SK-N-SH (cell line): ENCODE data around the gene CLIC6. TPM values are rescaled to one million over a fixed set of nuclear protein-coding genes. Genes with fewer than 3 reads are reported as not detected.

ENCODE experiments used
- CTCF ChIA-PET: fragments of 300-600, 350-600 bp; formaldehyde crosslinking; extraction: SDS; loops from one replicate; lab custom pipeline; 2021; lab: Yijun Ruan, JAX
- POLR2A ChIA-PET: fragments of 350-600 bp; sonication (Branson Sonifier 250); formaldehyde crosslinking; extraction: SDS; loops from one replicate; lab custom pipeline; 2020; ENCODE audit warnings: antibody characterized with exemption, inconsistent platforms; lab: Yijun Ruan, JAX
- DNase-seq: peaks from one replicate; pipeline ENCODE4 v3.0.0; 2012
- H2AFZ ChIP-seq: fragments of 200-600 bp; sonication (generic); 2 replicates; pipeline ENCODE4 v1.8.1; 2016; ENCODE audit warnings: antibody characterized with exemption, mild to moderate bottlenecking, low read depth
- H3F3A ChIP-seq: fragments of 200-600 bp; sonication (generic); replicated peaks from 2 replicates; pipeline ENCODE3; 2016; ENCODE audit warnings: antibody characterized with exemption, mild to moderate bottlenecking; ENCODE audit not compliant: insufficient read depth
- H3K27ac ChIP-seq, 2 experiments: fragments of 200-500 bp in 1 of 2; fragments of 200-600 bp in 1 of 2; sonication (Bioruptor generic) in 1 of 2; sonication (generic), shearing (Covaris generic) in 1 of 2; 2 replicates each; pipeline versions ENCODE4 v1.5.1 to v1.6.1; 2014 to 2016; ENCODE audit warnings: low read depth in 2 of 2, inconsistent platforms in 1 of 2, low read length in 1 of 2, mild to moderate bottlenecking in 1 of 2, mixed read lengths in 1 of 2
- H3K27me3 ChIP-seq: fragments of 200-600 bp; sonication (generic), shearing (Covaris generic); 2 replicates; pipeline ENCODE4 v1.6.1; 2016; ENCODE audit warnings: mixed run types; ENCODE audit not compliant: insufficient read depth
- H3K36me3 ChIP-seq, 2 experiments: fragments of 200-500 bp in 1 of 2; fragments of 200-600 bp in 1 of 2; sonication (Bioruptor generic) in 1 of 2; sonication (generic) in 1 of 2; replicated peaks in 1 of 2; 2 replicates each; pipeline versions ENCODE3 to v1.5.1; 2014 to 2016; ENCODE audit warnings: low read length in 1 of 2, mild to moderate bottlenecking in 1 of 2; ENCODE audit not compliant: insufficient read depth in 2 of 2, control insufficient read depth in 1 of 2
- H3K4me1 ChIP-seq, 2 experiments: fragments of 200-500 bp in 1 of 2; fragments of 200-600 bp in 1 of 2; sonication (Bioruptor generic) in 1 of 2; sonication (generic), shearing (Covaris generic) in 1 of 2; 2 replicates each; pipeline versions ENCODE4 v1.5.1 to v1.6.1; 2014 to 2016; ENCODE audit warnings: low read depth in 1 of 2, low read length in 1 of 2, mixed run types in 1 of 2; ENCODE audit not compliant: insufficient read depth in 2 of 2, control insufficient read depth in 1 of 2
- H3K4me2 ChIP-seq: fragments of 200-600 bp; sonication (generic), shearing (Covaris generic); 2 replicates; pipeline ENCODE4 v1.6.1; 2017; ENCODE audit warnings: mixed run types
- H3K4me3 ChIP-seq, 2 experiments: fragments of 200-500 bp in 1 of 2; fragments of 200-600 bp in 1 of 2; sonication (Bioruptor generic) in 1 of 2; sonication (generic), shearing (Covaris generic) in 1 of 2; 2 replicates each; pipeline versions ENCODE4 v1.5.1 to v1.8.1; 2014 to 2016; ENCODE audit warnings: low read depth in 2 of 2, inconsistent platforms in 1 of 2, low read length in 1 of 2, mild to moderate bottlenecking in 1 of 2, mixed read lengths in 1 of 2, moderate library complexity in 1 of 2
- H3K79me2 ChIP-seq: fragments of 200-600 bp; sonication (generic); 2 replicates; pipeline ENCODE4 v1.8.1; 2017; ENCODE audit warnings: mild to moderate bottlenecking; ENCODE audit not compliant: insufficient read depth
- H3K9ac ChIP-seq: fragments of 200-600 bp; sonication (generic); 2 replicates; pipeline ENCODE4 v1.6.1; 2017; ENCODE audit warnings: mixed run types
- H3K9me2 ChIP-seq: fragments of 200-600 bp; sonication (generic); 2 replicates; pipeline ENCODE4 v1.6.1; 2017; ENCODE audit warnings: mixed run types
- H3K9me3 ChIP-seq: fragments of 200-600 bp; sonication (generic); 2 replicates; pipeline ENCODE4 v1.6.1; 2017; ENCODE audit warnings: mixed run types, mild to moderate bottlenecking, moderate library complexity
- H4K20me1 ChIP-seq: fragments of 200-600 bp; sonication (generic); 2 replicates; pipeline ENCODE4 v1.6.1; 2017; ENCODE audit warnings: mild to moderate bottlenecking, mixed run types; ENCODE audit not compliant: insufficient read depth
- CHD2 ChIP-seq: fragments of 150-350 bp; IDR thresholded peaks from 2 replicates; pipeline ENCODE4 v1.6.1; 2018; ENCODE audit warnings: low read length; ENCODE audit not compliant: partially characterized antibody
- ELF1 ChIP-seq: IDR thresholded peaks from 2 replicates; pipeline ENCODE4 v1.4.0; 2012
- EP300 ChIP-seq, 2 experiments: IDR thresholded peaks; 2 replicates each; pipeline versions ENCODE4 v1.4.0 to v1.6.1; 2012; ENCODE audit warnings: borderline replicate concordance in 1 of 2, low read depth in 1 of 2, low read length in 1 of 2
- FOSL2 ChIP-seq: IDR thresholded peaks from 2 replicates; pipeline ENCODE4 v1.4.0; 2012; ENCODE audit warnings: low read depth, mild to moderate bottlenecking, moderate library complexity, borderline replicate concordance
- FOXM1 ChIP-seq: IDR thresholded peaks from 2 replicates; pipeline ENCODE4 v1.4.0; 2012; ENCODE audit warnings: low read depth, mild to moderate bottlenecking
- GABPA ChIP-seq: IDR thresholded peaks from 2 replicates; pipeline ENCODE4 v1.4.0; 2012; ENCODE audit warnings: low read depth, mild to moderate bottlenecking
- MEF2A ChIP-seq: IDR thresholded peaks from 2 replicates; pipeline ENCODE4 v1.4.0; 2012; ENCODE audit warnings: low read depth, borderline replicate concordance
- MXI1 ChIP-seq: IDR thresholded peaks from 2 replicates; pipeline ENCODE4 v1.6.1; 2012; ENCODE audit warnings: mild to moderate bottlenecking, low read depth, low read length, improper control_type of control experiment
- NFIC ChIP-seq: IDR thresholded peaks from 2 replicates; pipeline ENCODE4 v1.4.0; 2012; ENCODE audit warnings: borderline replicate concordance
- POLR2AphosphoS5 ChIP-seq: IDR thresholded peaks from 2 replicates; pipeline ENCODE4 v1.6.1; 2012; ENCODE audit warnings: low read depth, low read length
- RAD21 ChIP-seq: IDR thresholded peaks from 2 replicates; pipeline ENCODE4 v1.6.1; 2012; ENCODE audit warnings: mild to moderate bottlenecking, low read length
- RCOR1 ChIP-seq: fragments of 150-350 bp; IDR thresholded peaks from 2 replicates; pipeline ENCODE4 v1.6.1; 2017; ENCODE audit warnings: antibody characterized with exemption, low read length
- RFX5 ChIP-seq: IDR thresholded peaks from 2 replicates; pipeline ENCODE4 v1.6.1; 2012; ENCODE audit warnings: mild to moderate bottlenecking, improper control_type of control experiment, low read length
- RXRA ChIP-seq: IDR thresholded peaks from 2 replicates; pipeline ENCODE4 v1.4.0; 2012; ENCODE audit warnings: low read depth, mild to moderate bottlenecking, borderline replicate concordance
- TEAD4 ChIP-seq: IDR thresholded peaks from 2 replicates; pipeline ENCODE4 v1.4.0; 2012; ENCODE audit warnings: mild to moderate bottlenecking, borderline replicate concordance; ENCODE audit not compliant: insufficient read depth
- WGBS: methylation state at CpG from one replicate; pipeline ENCODE4 v1.1.6; 2017; ENCODE audit warnings: low lambda C conversion rate; 5-methylcytosine and 5-hydroxymethylcytosine counted together
- polyA plus RNA-seq, 3 experiments: library from polyadenylated mRNA; depleted of rRNA; stranded (reverse); fragments of >200 nt; gene quantifications; 2 replicates each; pipeline ENCODE4 v1.2.3, GENCODE V29; 2012
- TF ChIP-seq, protein P1 (sequence below): fragments of 150-350 bp; IDR thresholded peaks from 2 replicates; pipeline ENCODE4 v1.6.1; 2017; ENCODE audit warnings: antibody characterized with exemption, low read length, low read depth, borderline replicate concordance
- TF ChIP-seq, protein P2 (sequence below): fragments of 150-350 bp; IDR thresholded peaks from 2 replicates; pipeline ENCODE4 v1.6.1; 2016; ENCODE audit warnings: mild to moderate bottlenecking, low read depth, low read length
- TF ChIP-seq, protein P3 (sequence below): IDR thresholded peaks from 2 replicates; pipeline ENCODE4 v1.4.0; 2012; ENCODE audit warnings: low read depth, borderline replicate concordance
- TF ChIP-seq, protein P4 (sequence below): fragments of 200-600 bp; sonication (generic); IDR thresholded peaks from 2 replicates; pipeline ENCODE4 v1.6.1; 2017; ENCODE audit warnings: antibody characterized with exemption, mild to moderate bottlenecking, moderate library complexity

CLIC6 gene
- polyA plus RNA-seq, 1 of the 3 experiments (the other 2 are of a cell fraction), result 0.08 TPM

DNA sequence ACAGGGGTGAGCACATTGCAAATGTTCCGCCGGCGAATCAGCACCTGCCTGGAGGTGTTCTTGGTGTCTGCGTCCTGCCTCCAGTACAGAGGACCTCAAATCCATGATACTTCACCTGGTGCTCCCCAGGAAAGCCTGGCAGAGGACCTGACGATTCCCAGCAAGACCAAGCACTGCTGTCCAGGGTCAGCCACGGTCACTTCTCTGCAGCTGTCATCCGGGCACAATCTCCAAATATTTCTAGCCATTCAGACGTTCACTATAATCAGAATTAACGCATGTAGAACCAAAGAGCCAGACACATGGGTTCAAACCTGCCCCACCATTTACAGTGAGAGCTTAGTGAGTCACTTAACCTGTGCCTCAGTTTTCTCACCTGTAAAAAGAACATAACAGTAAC is 74.5 kb downstream of the CLIC6 start:
- ChIA-PET CTCF (interaction anchor here (1.0 to 1.8 kb wide), 2 partner anchors 12 to 1097 kb away, joined by 4 to 9 read pairs; no protein-coding TSS in a partner anchor), POLR2A (no interaction called here)
- peaks cover 5% of the 10 kb centered on the region; the same call in 1 of the 2 replicates for H3K27me3 ChIP-seq
- no peak for DNase-seq
- H3F3A ChIP-seq, result no peaks in the 10 kb centered on the region
- no peak overlapping the region for H3K9ac ChIP-seq
- H3K27ac ChIP-seq, result no peak overlapping the region
- H4K20me1 ChIP-seq, result no peaks in the 10 kb centered on the region
- 86% methylated on average over 9 of the region's 9 CpGs for WGBS
- H3K36me3 ChIP-seq, result no peaks in the 10 kb centered on the region
- no peak overlapping the region for H3K4me3 ChIP-seq
- no peaks in the 10 kb centered on the region for H3K9me3 ChIP-seq
- H2AFZ ChIP-seq, result no peak overlapping the region
- no peaks in the 10 kb centered on the region; a peak in 1 of 4 replicates for H3K4me1 ChIP-seq
- no peak overlapping the region for H3K4me2 ChIP-seq
- TF ChIP-seq TEAD4, result no peak
- TF ChIP-seq EP300 (IDR thresholded peaks at IDR 0.05; ENCODE audit: borderline replicate concordance in 1 of 2, low read depth in 1 of 2, low read length in 1 of 2), result no peak
- TF ChIP-seq RXRA, result no peak
- TF ChIP-seq, protein P1, sequence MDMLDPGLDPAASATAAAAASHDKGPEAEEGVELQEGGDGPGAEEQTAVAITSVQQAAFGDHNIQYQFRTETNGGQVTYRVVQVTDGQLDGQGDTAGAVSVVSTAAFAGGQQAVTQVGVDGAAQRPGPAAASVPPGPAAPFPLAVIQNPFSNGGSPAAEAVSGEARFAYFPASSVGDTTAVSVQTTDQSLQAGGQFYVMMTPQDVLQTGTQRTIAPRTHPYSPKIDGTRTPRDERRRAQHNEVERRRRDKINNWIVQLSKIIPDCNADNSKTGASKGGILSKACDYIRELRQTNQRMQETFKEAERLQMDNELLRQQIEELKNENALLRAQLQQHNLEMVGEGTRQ, result no peak
- no peak for TF ChIP-seq FOSL2
- TF ChIP-seq GABPA, result no peak
- no peak for TF ChIP-seq CHD2
- TF ChIP-seq POLR2AphosphoS5, result no peak
- H3K79me2 ChIP-seq, result no peaks in the 10 kb centered on the region
- no peaks in the 10 kb centered on the region for H3K9me2 ChIP-seq

DNA sequence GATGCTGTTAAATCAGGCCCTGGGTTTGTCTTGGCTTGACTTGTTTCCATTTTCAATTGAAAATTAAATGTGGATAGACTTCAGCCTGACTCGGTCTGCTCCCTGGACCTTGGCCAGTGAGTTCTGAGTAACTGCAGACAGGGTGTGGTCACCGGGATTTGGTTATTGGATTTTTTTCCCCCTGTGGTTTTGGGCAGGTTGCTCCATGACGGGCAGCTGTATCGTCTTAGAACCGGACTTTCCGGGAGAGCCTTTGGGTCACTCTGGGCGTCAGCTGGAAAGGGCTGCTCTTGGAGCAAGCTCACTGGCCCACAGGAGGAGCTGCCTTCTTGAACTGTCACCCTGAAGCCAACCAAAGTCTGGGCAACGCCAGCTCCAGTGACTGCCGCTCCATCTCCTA is 75.0 kb downstream of the CLIC6 start:
- Histone ChIP-seq H3F3A (no peaks in the 10 kb centered on the region), H3K4me2 (no peak overlapping the region), H3K9ac (no peak overlapping the region), H3K9me3 (no peaks in the 10 kb centered on the region), H4K20me1 (no peaks in the 10 kb centered on the region), H3K4me1 (no peaks in the 10 kb centered on the region; a peak in 1 of 4 replicates), H3K27me3 (peaks cover 5% of the 10 kb centered on the region; the same call in 1 of the 2 replicates), H3K36me3 (no peaks in the 10 kb centered on the region), H3K9me2 (no peaks in the 10 kb centered on the region), H2AFZ (no peak overlapping the region), H3K4me3 (no peak overlapping the region), H3K79me2 (no peaks in the 10 kb centered on the region), H3K27ac (no peak overlapping the region)
- POLR2A ChIA-PET, result no interaction called here
- 63% methylated on average over 4 of the region's 9 CpGs for WGBS
- DNase-seq, result no peak
- TF ChIP-seq FOXM1 (no peak), EP300 (IDR thresholded peaks at IDR 0.05; ENCODE audit: borderline replicate concordance in 1 of 2, low read depth in 1 of 2, low read length in 1 of 2) (no peak), RFX5 (no peak), MXI1 (no peak), MEF2A (no peak), NFIC (no peak), POLR2AphosphoS5 (no peak), RCOR1 (no peak), RAD21 (no peak), ELF1 (no peak), GABPA (no peak), RXRA (no peak)
- TF ChIP-seq, protein P2, sequence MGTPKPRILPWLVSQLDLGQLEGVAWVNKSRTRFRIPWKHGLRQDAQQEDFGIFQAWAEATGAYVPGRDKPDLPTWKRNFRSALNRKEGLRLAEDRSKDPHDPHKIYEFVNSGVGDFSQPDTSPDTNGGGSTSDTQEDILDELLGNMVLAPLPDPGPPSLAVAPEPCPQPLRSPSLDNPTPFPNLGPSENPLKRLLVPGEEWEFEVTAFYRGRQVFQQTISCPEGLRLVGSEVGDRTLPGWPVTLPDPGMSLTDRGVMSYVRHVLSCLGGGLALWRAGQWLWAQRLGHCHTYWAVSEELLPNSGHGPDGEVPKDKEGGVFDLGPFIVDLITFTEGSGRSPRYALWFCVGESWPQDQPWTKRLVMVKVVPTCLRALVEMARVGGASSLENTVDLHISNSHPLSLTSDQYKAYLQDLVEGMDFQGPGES, result no peak
- TF ChIP-seq, protein P3, sequence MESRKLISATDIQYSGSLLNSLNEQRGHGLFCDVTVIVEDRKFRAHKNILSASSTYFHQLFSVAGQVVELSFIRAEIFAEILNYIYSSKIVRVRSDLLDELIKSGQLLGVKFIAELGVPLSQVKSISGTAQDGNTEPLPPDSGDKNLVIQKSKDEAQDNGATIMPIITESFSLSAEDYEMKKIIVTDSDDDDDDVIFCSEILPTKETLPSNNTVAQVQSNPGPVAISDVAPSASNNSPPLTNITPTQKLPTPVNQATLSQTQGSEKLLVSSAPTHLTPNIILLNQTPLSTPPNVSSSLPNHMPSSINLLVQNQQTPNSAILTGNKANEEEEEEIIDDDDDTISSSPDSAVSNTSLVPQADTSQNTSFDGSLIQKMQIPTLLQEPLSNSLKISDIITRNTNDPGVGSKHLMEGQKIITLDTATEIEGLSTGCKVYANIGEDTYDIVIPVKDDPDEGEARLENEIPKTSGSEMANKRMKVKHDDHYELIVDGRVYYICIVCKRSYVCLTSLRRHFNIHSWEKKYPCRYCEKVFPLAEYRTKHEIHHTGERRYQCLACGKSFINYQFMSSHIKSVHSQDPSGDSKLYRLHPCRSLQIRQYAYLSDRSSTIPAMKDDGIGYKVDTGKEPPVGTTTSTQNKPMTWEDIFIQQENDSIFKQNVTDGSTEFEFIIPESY, result no peak
- TF ChIP-seq, protein P4, sequence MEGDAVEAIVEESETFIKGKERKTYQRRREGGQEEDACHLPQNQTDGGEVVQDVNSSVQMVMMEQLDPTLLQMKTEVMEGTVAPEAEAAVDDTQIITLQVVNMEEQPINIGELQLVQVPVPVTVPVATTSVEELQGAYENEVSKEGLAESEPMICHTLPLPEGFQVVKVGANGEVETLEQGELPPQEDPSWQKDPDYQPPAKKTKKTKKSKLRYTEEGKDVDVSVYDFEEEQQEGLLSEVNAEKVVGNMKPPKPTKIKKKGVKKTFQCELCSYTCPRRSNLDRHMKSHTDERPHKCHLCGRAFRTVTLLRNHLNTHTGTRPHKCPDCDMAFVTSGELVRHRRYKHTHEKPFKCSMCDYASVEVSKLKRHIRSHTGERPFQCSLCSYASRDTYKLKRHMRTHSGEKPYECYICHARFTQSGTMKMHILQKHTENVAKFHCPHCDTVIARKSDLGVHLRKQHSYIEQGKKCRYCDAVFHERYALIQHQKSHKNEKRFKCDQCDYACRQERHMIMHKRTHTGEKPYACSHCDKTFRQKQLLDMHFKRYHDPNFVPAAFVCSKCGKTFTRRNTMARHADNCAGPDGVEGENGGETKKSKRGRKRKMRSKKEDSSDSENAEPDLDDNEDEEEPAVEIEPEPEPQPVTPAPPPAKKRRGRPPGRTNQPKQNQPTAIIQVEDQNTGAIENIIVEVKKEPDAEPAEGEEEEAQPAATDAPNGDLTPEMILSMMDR, result no peak
- CTCF ChIA-PET, result interaction anchor here (0.8 to 2.1 kb wide), 5 partner anchors 12 to 1096 kb away, joined by 3 to 9 read pairs (median 4); no protein-coding TSS in a partner anchor
